Dendritic cell treated with granulocyte-macrophage colony-stimulating factor and Interleukin-4, amounts not matched to agents 40 ng/mL and 50 ng/mL, for 4 days (primary cell): ENCODE measurements around the gene CABCOCO1.

Source experiments
- H3K27ac Mint-ChIP-seq: one replicate; pipeline ENCODE4 v1.8.0; 2022; ENCODE audit warnings: mild to moderate bottlenecking, mixed read lengths
- H3K27me3 Mint-ChIP-seq: one replicate; pipeline ENCODE4 v1.8.0; 2022; ENCODE audit warnings: mild to moderate bottlenecking, mixed read lengths
- H3K36me3 Mint-ChIP-seq: one replicate; pipeline ENCODE4 v1.8.0; 2022; ENCODE audit warnings: low read depth, mixed read lengths
- H3K4me1 Mint-ChIP-seq: one replicate; pipeline ENCODE4 v1.8.0; 2022; ENCODE audit warnings: low read depth, mixed read lengths
- H3K4me3 Mint-ChIP-seq: one replicate; pipeline ENCODE4 v1.8.0; 2022; ENCODE audit warnings: mild to moderate bottlenecking, moderate library complexity, mixed read lengths
- H3K9me3 Mint-ChIP-seq: one replicate; pipeline ENCODE4 v1.8.0; 2022; ENCODE audit warnings: mixed read lengths
- intact Hi-C: fragments of 100-400 bp; cut with micrococcal nuclease; formaldehyde crosslinking; loops from one replicate; pipeline ENCODE4 v1.15.0; 2022

Gene CABCOCO1

GRCh38 chr10:61760943-61761824 lies 98.5 kb downstream of the CABCOCO1 start:
- Mint-ChIP-seq H3K27ac (no peak overlapping the region), H3K9me3 (no peaks in the 10 kb centered on the region)

GRCh38 chr10:61761825-61762217 lies 99.1 kb downstream of the CABCOCO1 start:
- intact Hi-C loops: no loop called here
- Mint-ChIP-seq H3K9me3 (no peaks in the 10 kb centered on the region), H3K27ac (no peak overlapping the region), H3K4me3 (no peak overlapping the region), H3K36me3 (no peaks in the 10 kb centered on the region), H3K4me1 (no peaks in the 10 kb centered on the region), H3K27me3 (no peaks in the 10 kb centered on the region)

More at GRCh38 chr10:61760943-61761824, 98.5 kb downstream of the CABCOCO1 start:
- no peaks in the 10 kb centered on the region for H3K36me3 Mint-ChIP-seq
- H3K4me3 Mint-ChIP-seq: no peak overlapping the region
- no peaks in the 10 kb centered on the region for H3K27me3 Mint-ChIP-seq
- intact Hi-C loops: no loop called here
- H3K4me1 Mint-ChIP-seq: no peaks in the 10 kb centered on the region

- intact Hi-C loops: no loop called here
- Mint-ChIP-seq H3K9me3 (no peaks in the 10 kb centered on the region), H3K36me3 (no peaks in the 10 kb centered on the region), H3K4me1 (no peaks in the 10 kb centered on the region), H3K27me3 (no peaks in the 10 kb centered on the region), H3K4me3 (no peak overlapping the region), H3K27ac (no peak overlapping the region)
Observed at GRCh38 chr10:61763778-61764177, 101.0 kb downstream of the CABCOCO1 start.

- Mint-ChIP-seq H3K27ac (no peak overlapping the region), H3K9me3 (no peaks in the 10 kb centered on the region), H3K4me3 (no peak overlapping the region), H3K4me1 (no peaks in the 10 kb centered on the region), H3K27me3 (no peaks in the 10 kb centered on the region), H3K36me3 (no peaks in the 10 kb centered on the region)
- intact Hi-C loops: no loop called here
Observed at GRCh38 chr10:61764486-61764885, 101.8 kb downstream of the CABCOCO1 start.

GRCh38 chr10:61765176-61766087 lies 102.7 kb downstream of the CABCOCO1 start:
- Mint-ChIP-seq H3K27ac (no peak overlapping the region), H3K4me1 (no peaks in the 10 kb centered on the region), H3K4me3 (no peak overlapping the region), H3K36me3 (no peaks in the 10 kb centered on the region), H3K27me3 (no peaks in the 10 kb centered on the region), H3K9me3 (no peaks in the 10 kb centered on the region)
- intact Hi-C loops: no loop called here

- Mint-ChIP-seq H3K4me1 (no peaks in the 10 kb centered on the region), H3K4me3 (no peak overlapping the region)
- intact Hi-C loops: no loop called here
Observed at GRCh38 chr10:61766927-61767326, 104.2 kb downstream of the CABCOCO1 start.

GRCh38 chr10:61774031-61774430 lies 111.3 kb downstream of the CABCOCO1 start:
- H3K4me3 Mint-ChIP-seq: no peak overlapping the region
- no peaks in the 10 kb centered on the region for H3K27me3 Mint-ChIP-seq
- H3K4me1 Mint-ChIP-seq: no peaks in the 10 kb centered on the region
- H3K36me3 Mint-ChIP-seq: no peaks in the 10 kb centered on the region
- H3K27ac Mint-ChIP-seq: no peak overlapping the region
- H3K9me3 Mint-ChIP-seq: no peaks in the 10 kb centered on the region
- intact Hi-C loops: no loop called here

More at GRCh38 chr10:61766927-61767326, 104.2 kb downstream of the CABCOCO1 start:
- H3K27ac Mint-ChIP-seq: no peak overlapping the region
- H3K36me3 Mint-ChIP-seq: no peaks in the 10 kb centered on the region
- no peaks in the 10 kb centered on the region for H3K9me3 Mint-ChIP-seq
- H3K27me3 Mint-ChIP-seq: no peaks in the 10 kb centered on the region

- peaks cover 2% of the 10 kb centered on the region for H3K27me3 Mint-ChIP-seq
- H3K27ac Mint-ChIP-seq: no peak overlapping the region
- H3K4me1 Mint-ChIP-seq: no peaks in the 10 kb centered on the region
- H3K36me3 Mint-ChIP-seq: no peaks in the 10 kb centered on the region
- no peak overlapping the region for H3K4me3 Mint-ChIP-seq
- H3K9me3 Mint-ChIP-seq: no peaks in the 10 kb centered on the region
- intact Hi-C loops: no loop called here
Observed at GRCh38 chr10:61775111-61775510, 112.4 kb downstream of the CABCOCO1 start.

- intact Hi-C loops: no loop called here
- Mint-ChIP-seq H3K9me3 (no peaks in the 10 kb centered on the region), H3K4me1 (no peaks in the 10 kb centered on the region), H3K27me3 (peaks cover 2% of the 10 kb centered on the region), H3K36me3 (no peaks in the 10 kb centered on the region), H3K27ac (no peak overlapping the region), H3K4me3 (no peak overlapping the region)
Observed at GRCh38 chr10:61776615-61777266, 114.0 kb downstream of the CABCOCO1 start.

- H3K27ac Mint-ChIP-seq: no peak overlapping the region
- peaks cover 6% of the 10 kb centered on the region for H3K4me1 Mint-ChIP-seq
- H3K9me3 Mint-ChIP-seq: no peaks in the 10 kb centered on the region
- intact Hi-C loops: no loop called here
- peaks cover 2% of the 10 kb centered on the region for H3K27me3 Mint-ChIP-seq
- H3K36me3 Mint-ChIP-seq: no peaks in the 10 kb centered on the region
- H3K4me3 Mint-ChIP-seq: no peak overlapping the region
Observed at GRCh38 chr10:61778137-61778536, 115.4 kb downstream of the CABCOCO1 start.

GRCh38 chr10:61779276-61779675 lies 116.5 kb downstream of the CABCOCO1 start:
- Mint-ChIP-seq H3K27me3 (peaks cover 2% of the 10 kb centered on the region), H3K27ac (no peak overlapping the region), H3K9me3 (no peaks in the 10 kb centered on the region), H3K36me3 (no peaks in the 10 kb centered on the region), H3K4me1 (peaks cover 6% of the 10 kb centered on the region), H3K4me3 (no peak overlapping the region)
- intact Hi-C loops: no loop called here

GRCh38 chr10:61779950-61780659 lies 117.4 kb downstream of the CABCOCO1 start:
- Mint-ChIP-seq H3K27ac (no peak overlapping the region), H3K36me3 (no peaks in the 10 kb centered on the region), H3K4me3 (no peak overlapping the region), H3K4me1 (peaks cover 6% of the 10 kb centered on the region), H3K27me3 (peaks cover 2% of the 10 kb centered on the region), H3K9me3 (no peaks in the 10 kb centered on the region)
- intact Hi-C loops: no loop called here

- H3K36me3 Mint-ChIP-seq: no peaks in the 10 kb centered on the region
- no peak overlapping the region for H3K27ac Mint-ChIP-seq
- peaks cover 6% of the 10 kb centered on the region for H3K4me1 Mint-ChIP-seq
- H3K9me3 Mint-ChIP-seq: no peaks in the 10 kb centered on the region
- peaks cover 2% of the 10 kb centered on the region for H3K27me3 Mint-ChIP-seq
- intact Hi-C loops: no loop called here
- H3K4me3 Mint-ChIP-seq: no peak overlapping the region
Observed at GRCh38 chr10:61780732-61781131, 118.0 kb downstream of the CABCOCO1 start.
